Osteoblast (primary cell): ENCODE measurements around the gene COG7. TPM values are rescaled to one million over a fixed set of nuclear protein-coding genes. Genes with fewer than 3 reads are reported as not detected.

Experiments used
- DNase-seq: peaks from one replicate; pipeline ENCODE4 v3.0.0; 2011; ENCODE audit warnings: low spot score, mixed read lengths; ENCODE audit not compliant: insufficient read length; ENCODE audit errors: missing footprints
- H2AFZ ChIP-seq: 2 replicates; pipeline ENCODE4 v1.6.0; 2011; ENCODE audit warnings: mild to moderate bottlenecking, low read length
- H3K27ac ChIP-seq: 2 replicates; pipeline ENCODE4 v1.5.1; 2011; ENCODE audit warnings: mild to moderate bottlenecking, low read depth, low read length, moderate library complexity
- H3K27me3 ChIP-seq: 2 replicates; pipeline ENCODE4 v1.6.0; 2012; ENCODE audit warnings: mild to moderate bottlenecking, control low read depth, inconsistent platforms, low read length, moderate library complexity; ENCODE audit not compliant: insufficient read depth
- H3K36me3 ChIP-seq: 2 replicates; pipeline ENCODE4 v1.5.1; 2011; ENCODE audit warnings: mild to moderate bottlenecking, low read length, control low read depth, moderate library complexity; ENCODE audit not compliant: insufficient read depth
- H3K4me1 ChIP-seq: 2 replicates; pipeline ENCODE4 v1.5.1; 2011; ENCODE audit warnings: mild to moderate bottlenecking, low read length, control low read depth, moderate library complexity; ENCODE audit not compliant: insufficient read depth
- H3K4me2 ChIP-seq: 2 replicates; pipeline ENCODE4 v1.6.0; 2011; ENCODE audit warnings: mild to moderate bottlenecking, low read length; ENCODE audit not compliant: insufficient read depth
- H3K4me3 ChIP-seq: fragments of 200-600 bp; sonication (generic); 3 replicates; pipeline ENCODE4 v1.5.1; 2012; ENCODE audit warnings: mild to moderate bottlenecking, low read length, inconsistent platforms; ENCODE audit not compliant: insufficient read depth
- H3K79me2 ChIP-seq: 2 replicates; pipeline ENCODE4 v1.6.0; 2012; ENCODE audit warnings: mild to moderate bottlenecking, low read length, control low read depth, inconsistent platforms; ENCODE audit not compliant: insufficient read depth
- H3K9me3 ChIP-seq: 2 replicates; pipeline ENCODE4 v1.5.1; 2011; ENCODE audit warnings: low read depth, low read length, control low read depth
- H4K20me1 ChIP-seq: 2 replicates; pipeline ENCODE4 v1.6.0; 2012; ENCODE audit warnings: mild to moderate bottlenecking, low read length, control low read depth; ENCODE audit not compliant: insufficient read depth
- total RNA-seq: library from RNA; depleted of rRNA; stranded (reverse); fragments of >200 nt; gene quantifications from 2 replicates; pipeline ENCODE4 v1.2.3, GENCODE V29; 2012
- TF ChIP-seq, protein P1 (sequence below): IDR thresholded peaks from 2 replicates; pipeline ENCODE4 v1.5.1; 2011; ENCODE audit warnings: mild to moderate bottlenecking, low read depth, low read length, moderate library complexity; ENCODE audit errors: extremely low read depth

Gene COG7
- total RNA-seq, 1 donor: 17.0 TPM

DNA sequence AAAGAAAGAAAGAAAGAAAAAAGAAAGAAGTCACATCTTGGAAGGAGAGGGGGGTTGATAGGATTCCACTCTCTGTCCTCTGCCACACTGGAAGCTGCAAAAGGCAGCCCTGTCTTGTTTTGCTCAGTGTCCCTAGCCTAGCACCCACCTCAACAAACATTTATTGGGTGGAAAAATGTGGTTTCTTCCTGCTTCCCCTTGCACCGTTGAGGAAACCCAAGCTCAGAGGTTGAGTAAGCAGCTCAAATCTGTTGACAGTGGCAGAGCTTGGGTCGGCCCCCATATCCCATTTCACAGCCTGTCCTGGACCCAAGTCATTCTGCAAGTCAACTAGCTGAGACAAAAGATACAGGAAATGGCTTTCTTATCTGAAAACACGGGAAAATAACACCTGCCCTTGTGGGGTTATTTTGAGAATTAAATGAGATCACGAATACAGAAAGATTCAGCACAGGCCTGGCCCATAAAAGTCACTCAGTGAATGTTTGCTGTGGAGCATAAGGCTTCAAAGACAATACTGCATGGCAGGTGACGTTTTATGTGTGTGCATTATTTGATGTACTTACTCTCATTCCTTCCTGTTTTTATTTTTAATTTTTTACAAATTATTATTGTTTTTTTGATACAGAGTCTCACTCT is 87.3 kb downstream of the COG7 start:
- H3K9me3 ChIP-seq: no peaks in the 10 kb centered on the region
- no peak for DNase-seq
- H3K4me1 ChIP-seq: no peaks in the 10 kb centered on the region
- TF ChIP-seq, protein P1, sequence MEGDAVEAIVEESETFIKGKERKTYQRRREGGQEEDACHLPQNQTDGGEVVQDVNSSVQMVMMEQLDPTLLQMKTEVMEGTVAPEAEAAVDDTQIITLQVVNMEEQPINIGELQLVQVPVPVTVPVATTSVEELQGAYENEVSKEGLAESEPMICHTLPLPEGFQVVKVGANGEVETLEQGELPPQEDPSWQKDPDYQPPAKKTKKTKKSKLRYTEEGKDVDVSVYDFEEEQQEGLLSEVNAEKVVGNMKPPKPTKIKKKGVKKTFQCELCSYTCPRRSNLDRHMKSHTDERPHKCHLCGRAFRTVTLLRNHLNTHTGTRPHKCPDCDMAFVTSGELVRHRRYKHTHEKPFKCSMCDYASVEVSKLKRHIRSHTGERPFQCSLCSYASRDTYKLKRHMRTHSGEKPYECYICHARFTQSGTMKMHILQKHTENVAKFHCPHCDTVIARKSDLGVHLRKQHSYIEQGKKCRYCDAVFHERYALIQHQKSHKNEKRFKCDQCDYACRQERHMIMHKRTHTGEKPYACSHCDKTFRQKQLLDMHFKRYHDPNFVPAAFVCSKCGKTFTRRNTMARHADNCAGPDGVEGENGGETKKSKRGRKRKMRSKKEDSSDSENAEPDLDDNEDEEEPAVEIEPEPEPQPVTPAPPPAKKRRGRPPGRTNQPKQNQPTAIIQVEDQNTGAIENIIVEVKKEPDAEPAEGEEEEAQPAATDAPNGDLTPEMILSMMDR: no peak
- no peak overlapping the region for H3K4me2 ChIP-seq
- H3K36me3 ChIP-seq: no peaks in the 10 kb centered on the region
- peaks cover 3% of the 10 kb centered on the region for H3K27me3 ChIP-seq
- H2AFZ ChIP-seq: no peak overlapping the region
- H3K27ac ChIP-seq: no peak overlapping the region
- H3K4me3 ChIP-seq: no peak overlapping the region
- no peaks in the 10 kb centered on the region for H4K20me1 ChIP-seq
- H3K79me2 ChIP-seq: no peaks in the 10 kb centered on the region

DNA sequence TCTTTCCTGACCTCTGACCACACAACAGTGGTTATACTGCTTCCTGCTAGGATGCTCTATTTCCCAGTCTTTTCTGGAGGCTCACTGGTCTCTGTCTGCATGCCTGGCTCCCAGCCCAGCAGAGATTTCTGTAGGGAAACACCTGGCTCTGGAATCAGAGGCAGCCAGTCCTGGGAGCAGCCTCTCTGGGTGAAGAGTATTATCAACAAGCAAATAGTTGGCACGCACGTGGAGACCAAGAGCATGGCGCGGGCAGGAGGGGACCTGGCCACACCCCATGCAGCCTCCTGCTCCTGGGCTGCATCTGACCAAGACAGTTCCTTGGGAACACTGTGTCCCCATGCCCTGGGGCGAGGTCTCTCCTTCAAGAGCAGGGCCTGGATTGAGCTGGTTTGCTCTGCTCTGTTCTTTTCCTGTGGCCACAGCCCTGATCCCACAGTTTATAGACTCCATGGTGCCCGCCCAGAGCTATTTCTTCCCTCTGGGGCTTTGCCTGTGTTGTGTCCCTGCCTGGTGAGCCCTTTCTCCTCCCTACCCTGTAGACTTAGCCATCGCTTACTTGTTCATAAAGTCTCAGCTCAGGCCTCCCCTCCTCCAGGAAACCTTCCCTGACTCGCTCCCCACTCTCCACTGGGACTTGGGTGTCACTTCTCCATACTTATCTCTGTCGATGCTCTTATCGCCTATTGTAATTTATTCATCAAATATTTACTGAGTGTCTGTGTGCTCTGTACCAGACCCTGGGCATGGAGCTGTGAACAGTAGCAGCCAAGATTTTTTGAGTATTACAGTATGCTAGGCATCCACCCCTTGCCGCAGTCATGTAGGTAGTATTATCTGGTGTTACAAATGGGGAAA is 90.3 kb downstream of the COG7 start:
- Histone ChIP-seq H3K27ac (no peak overlapping the region), H3K36me3 (no peaks in the 10 kb centered on the region), H3K4me1 (no peaks in the 10 kb centered on the region), H3K27me3 (no peaks in the 10 kb centered on the region), H3K79me2 (no peaks in the 10 kb centered on the region), H3K9me3 (no peaks in the 10 kb centered on the region), H3K4me3 (no peak overlapping the region), H4K20me1 (no peaks in the 10 kb centered on the region), H3K4me2 (no peak overlapping the region), H2AFZ (no peak overlapping the region)
- no peak for DNase-seq
- TF ChIP-seq, protein P1: no peak

DNA sequence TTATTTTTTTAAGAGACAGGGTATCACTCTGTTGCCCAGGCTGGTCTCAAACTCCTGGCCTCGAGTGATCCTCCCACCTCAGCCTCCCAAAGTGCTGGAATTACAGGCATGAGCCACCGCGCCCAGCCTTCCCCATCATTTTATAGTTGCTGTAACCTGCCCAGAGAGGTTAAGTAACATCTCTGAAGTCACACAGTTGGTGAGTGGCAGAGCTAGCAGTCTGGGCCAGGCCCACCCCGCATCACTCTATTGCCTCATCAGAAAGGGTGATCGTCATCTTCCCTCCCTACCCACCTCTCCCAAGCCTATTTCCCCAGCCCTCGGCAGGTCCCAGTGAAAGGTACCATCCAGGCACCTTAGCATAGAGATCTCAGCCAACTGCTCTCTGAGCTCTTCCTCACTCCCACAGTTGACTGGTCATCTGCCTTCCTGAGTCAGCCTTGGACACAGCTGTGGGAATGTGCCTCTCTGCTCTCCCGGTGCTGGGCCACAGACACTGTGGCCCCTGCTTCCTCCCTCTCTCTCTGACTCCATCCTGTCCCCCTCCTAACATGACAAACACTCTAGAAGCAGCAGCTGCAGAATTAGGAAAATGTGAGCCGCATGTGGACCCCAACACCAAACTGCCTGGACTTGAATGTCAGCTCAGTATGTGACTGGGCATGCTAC is 93.8 kb downstream of the COG7 start:
- Histone ChIP-seq H3K27ac (no peak overlapping the region), H3K27me3 (no peaks in the 10 kb centered on the region), H3K4me1 (no peaks in the 10 kb centered on the region), H3K9me3 (no peaks in the 10 kb centered on the region), H3K4me2 (no peak overlapping the region), H3K36me3 (no peaks in the 10 kb centered on the region), H3K4me3 (no peak overlapping the region), H3K79me2 (no peaks in the 10 kb centered on the region), H2AFZ (no peak overlapping the region), H4K20me1 (no peaks in the 10 kb centered on the region)
- DNase-seq: no peak
- TF ChIP-seq, protein P1: no peak
